Activated gamma-delta T cell (primary cell): ENCODE data around the gene CARHSP1.
"Not testable (repeated sequence)": the region's sequence is repeated elsewhere in the genome, so short reads cannot be mapped to it uniquely, and the experiment has no call there.

Experiments used
- DNase-seq: peaks from one replicate; lab custom pipeline; 2025; lab: John Stamatoyannopoulos, UW
- total RNA-seq, 2 donors: gene quantifications; one replicate each; lab custom pipeline; 2026; lab: John Stamatoyannopoulos, UW

The CARHSP1 gene
- total RNA-seq = 45.5 to 48.8 reads per million in 2 donors

- peak; percentile 73 for DNase-seq
Measured at GRCh38 chr16:8868416-8869211, at the start of gene CARHSP1. Gene CARHSP1 (minus strand): TSS chr16:8869006. CDS start chr16:8859328, 9,678 bp downstream.

GRCh38 chr16:8917336-8917735, 48.5 kb upstream of the CARHSP1 start:
- DNase-seq = not testable (repeated sequence)

GRCh38 chr16:8916541-8917225, 47.9 kb upstream of the CARHSP1 start:
- no peak for DNase-seq

- no peak for DNase-seq
Measured at GRCh38 chr16:8915722-8916301, 47.0 kb upstream of the CARHSP1 start.

- DNase-seq = no peak
Measured at GRCh38 chr16:8914098-8914497, 45.3 kb upstream of the CARHSP1 start.

- no peak for DNase-seq
Measured at GRCh38 chr16:8912793-8913192, 44.0 kb upstream of the CARHSP1 start.

GRCh38 chr16:8910811-8911210, 42.0 kb upstream of the CARHSP1 start:
- no peak for DNase-seq

GRCh38 chr16:8908810-8909468, 40.1 kb upstream of the CARHSP1 start:
- no peak for DNase-seq

- DNase-seq = no peak
Measured at GRCh38 chr16:8907096-8907495, 38.3 kb upstream of the CARHSP1 start.

GRCh38 chr16:8905795-8906591, 37.2 kb upstream of the CARHSP1 start:
- DNase-seq = no peak

- no peak for DNase-seq
Measured at GRCh38 chr16:8905168-8905762, 36.5 kb upstream of the CARHSP1 start.

GRCh38 chr16:8904018-8904430, 35.2 kb upstream of the CARHSP1 start:
- DNase-seq = no peak

- no peak for DNase-seq
Measured at GRCh38 chr16:8903004-8903403, 34.2 kb upstream of the CARHSP1 start.

- DNase-seq = no peak
Measured at GRCh38 chr16:8901320-8901861, 32.6 kb upstream of the CARHSP1 start.

GRCh38 chr16:8900343-8900742, 31.5 kb upstream of the CARHSP1 start:
- no peak for DNase-seq

GRCh38 chr16:8899709-8900317, 31.0 kb upstream of the CARHSP1 start:
- no peak for DNase-seq

GRCh38 chr16:8898660-8899318, 30.0 kb upstream of the CARHSP1 start:
- no peak for DNase-seq

- no peak for DNase-seq
Measured at GRCh38 chr16:8894736-8895334, 26.0 kb upstream of the CARHSP1 start.

GRCh38 chr16:8893976-8894690, 25.3 kb upstream of the CARHSP1 start:
- DNase-seq = no peak
